Fibroblast of peridontal ligament (primary cell): ENCODE data around the gene MIGA2.

Experiments used
- DNase-seq: peaks from one replicate; pipeline ENCODE4 v3.0.0-alpha.2; 2010; ENCODE audit errors: extremely low read depth

The MIGA2 gene

DNA sequence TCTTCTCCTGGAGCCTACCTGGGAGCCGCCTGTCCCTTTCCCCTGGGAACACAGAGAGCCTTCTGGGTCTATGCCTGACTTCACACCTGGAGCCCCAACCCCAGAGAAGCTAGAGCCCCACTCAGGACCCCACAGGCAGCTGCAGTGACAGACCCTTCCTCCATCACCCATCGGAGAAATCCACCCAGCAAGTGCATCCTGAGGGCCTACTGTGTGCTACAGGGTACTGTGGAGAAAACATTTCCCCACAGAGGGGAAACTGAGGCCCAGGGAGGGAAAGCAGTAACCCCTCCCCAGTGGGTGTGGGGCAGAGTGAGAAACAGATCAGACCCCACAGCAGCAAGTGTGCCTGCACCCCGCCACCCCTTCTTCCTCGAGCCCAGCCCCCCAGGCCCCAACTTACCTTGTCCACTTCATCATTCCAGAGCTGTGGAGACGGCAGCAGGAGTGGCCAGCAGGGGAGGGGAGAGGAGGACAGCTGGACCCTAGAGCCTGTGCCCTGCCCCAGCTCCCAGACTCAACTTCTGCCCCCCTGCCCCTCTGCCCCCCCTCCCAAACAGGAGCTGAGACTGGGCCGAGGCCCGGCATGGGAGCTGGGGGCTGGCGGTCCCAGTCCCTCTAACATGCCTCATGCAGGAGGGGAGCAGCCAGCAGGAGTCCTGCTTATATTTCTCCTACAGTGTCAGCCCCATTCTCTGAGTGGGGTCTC, 26.0 kb upstream of the MIGA2 start:
- DNase-seq, result no peak

DNA sequence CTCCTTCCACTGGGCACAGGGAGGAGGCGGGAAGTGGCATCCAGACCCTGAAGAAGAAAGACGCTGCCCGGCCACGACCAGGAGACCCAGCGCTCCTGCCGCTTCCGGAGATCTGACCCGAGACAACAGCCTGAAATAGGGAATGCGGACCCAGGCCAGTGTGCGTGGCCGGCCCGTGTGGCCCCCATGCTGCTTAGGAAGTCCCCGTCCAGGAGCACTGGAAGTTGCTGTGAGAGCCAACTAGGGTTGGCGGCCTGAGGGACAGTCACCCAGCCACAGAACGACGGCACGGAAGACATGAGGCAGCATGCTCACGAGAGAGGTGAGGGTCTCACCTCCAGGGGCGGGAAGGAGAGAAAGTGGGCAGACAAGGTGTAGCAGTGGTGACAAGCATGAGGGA, 25.3 kb upstream of the MIGA2 start:
- DNase-seq, result no peak

GRCh38 chr9:129011761-129012181, 24.7 kb upstream of the MIGA2 start:
- DNase-seq, result no peak

GRCh38 chr9:129012343-129012742, 24.1 kb upstream of the MIGA2 start:
- DNase-seq, result no peak

GRCh38 chr9:129012893-129013448, 23.5 kb upstream of the MIGA2 start:
- no peak for DNase-seq

DNA sequence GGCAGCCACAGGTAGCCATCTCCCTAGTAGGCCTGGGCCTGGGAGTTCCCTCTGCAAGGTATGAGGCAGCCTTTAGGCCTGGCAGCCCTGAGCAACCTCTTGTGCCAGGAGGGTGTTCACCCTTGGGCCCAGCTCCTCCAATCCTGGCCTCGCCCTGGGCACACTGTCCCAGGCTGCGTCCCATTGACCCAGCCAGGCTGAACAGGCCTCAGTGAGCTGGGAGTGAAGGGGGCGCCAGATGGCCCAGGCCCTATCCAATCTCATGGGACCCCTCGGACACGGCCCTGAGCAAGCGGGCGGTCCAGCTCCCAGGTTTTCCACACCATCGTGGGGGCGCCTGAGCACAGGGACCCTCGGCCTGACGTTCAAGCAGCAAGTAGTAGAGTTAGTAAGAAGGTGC, 22.8 kb upstream of the MIGA2 start:
- DNase-seq, result no peak

DNA sequence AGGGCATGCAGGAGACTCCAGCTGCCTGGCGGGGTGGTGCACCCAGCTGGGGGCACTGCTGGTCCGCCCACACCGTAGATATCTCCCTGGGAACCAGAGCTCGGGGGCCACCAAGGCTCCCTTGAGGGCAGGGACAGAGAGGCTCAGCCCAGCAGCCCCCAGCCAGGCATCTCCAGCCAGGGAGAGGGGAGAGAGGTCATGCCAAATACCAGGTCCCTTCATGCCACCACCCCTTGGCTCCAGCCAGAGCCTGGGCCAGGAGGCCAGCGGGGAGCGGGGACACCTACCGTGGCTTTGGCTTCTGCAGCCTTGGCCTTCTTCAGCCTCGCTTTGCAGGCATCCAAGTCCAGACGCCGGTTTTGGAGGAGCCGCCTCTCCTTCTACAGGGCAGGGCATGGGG, 22.3 kb upstream of the MIGA2 start:
- no peak for DNase-seq

DNA sequence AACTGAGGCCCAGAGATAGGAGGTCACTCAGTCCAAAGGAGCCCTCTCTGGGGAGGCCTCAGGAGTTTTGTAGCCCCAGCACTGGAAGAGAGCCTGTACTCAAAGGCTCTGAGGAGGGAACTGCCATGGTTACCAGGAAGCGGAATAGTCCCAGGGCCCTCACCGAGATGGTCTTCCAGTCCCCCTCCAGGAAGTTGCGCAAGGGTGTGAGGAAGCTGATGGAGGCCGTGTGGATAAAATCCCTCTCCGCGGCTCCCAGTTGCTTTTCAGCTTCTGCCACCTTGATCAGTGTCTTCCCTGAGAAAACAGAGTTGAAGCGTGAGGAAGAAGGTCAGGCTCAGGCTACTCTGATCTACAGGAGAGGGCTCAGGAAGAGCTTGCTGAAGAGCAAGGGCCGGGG, 21.8 kb upstream of the MIGA2 start:
- DNase-seq, result no peak

- DNase-seq, result no peak
These were observed 15.3 kb upstream of the MIGA2 start for GRCh38 chr9:129021091-129021490.

- no peak for DNase-seq
These were observed 14.4 kb upstream of the MIGA2 start for GRCh38 chr9:129022037-129022436.

DNA sequence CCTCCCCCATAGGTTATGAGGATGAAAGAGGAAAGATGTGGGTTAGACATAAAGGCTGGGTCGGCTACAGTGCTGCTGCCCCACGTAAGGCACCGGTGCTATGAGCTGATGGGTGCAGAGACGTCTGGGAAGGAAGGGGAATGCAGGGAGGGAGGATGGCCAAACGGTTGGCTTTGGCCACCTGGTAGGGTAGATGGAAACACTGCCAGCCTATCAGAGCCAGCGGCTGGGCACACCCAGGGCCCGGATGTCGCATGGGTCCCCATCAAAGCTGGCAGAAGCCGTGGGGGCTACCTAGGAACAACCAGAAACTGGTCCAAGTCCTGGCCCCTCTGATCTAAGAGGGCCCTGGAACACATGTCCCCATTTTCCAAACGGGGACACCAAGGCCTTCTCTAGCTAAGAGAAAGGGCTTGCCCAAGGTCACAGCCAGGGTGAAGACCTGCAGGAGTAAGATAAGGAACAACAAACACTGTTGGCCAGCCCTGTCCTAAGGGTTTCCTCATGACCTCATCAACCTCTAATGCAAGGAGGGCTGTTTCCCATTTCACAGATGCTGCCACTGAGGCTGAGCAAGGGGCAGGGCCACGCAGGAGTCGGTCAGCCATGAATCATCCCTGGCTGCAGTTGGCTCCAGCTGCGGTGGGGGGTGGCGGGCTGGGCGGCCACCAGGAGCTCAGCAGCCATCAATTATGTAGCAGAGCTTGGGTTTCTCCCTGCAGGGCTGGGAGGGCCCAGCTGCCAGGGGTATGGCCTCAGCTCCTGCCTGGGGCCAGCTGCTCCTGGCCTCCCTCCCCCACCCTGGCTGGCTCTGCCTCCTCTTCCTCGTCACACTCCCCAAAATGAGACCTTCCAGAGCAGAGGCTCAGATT, 13.2 kb upstream of the MIGA2 start:
- peak; percentile 81 for DNase-seq

GRCh38 chr9:129023908-129024233, 12.6 kb upstream of the MIGA2 start:
- no peak for DNase-seq

- DNase-seq, result peak; percentile 20
These were observed 9.8 kb upstream of the MIGA2 start for GRCh38 chr9:129026442-129027223.

GRCh38 chr9:129027224-129027684, 9.2 kb upstream of the MIGA2 start:
- no peak for DNase-seq

GRCh38 chr9:129027685-129028191, 8.7 kb upstream of the MIGA2 start:
- no peak for DNase-seq

GRCh38 chr9:129028192-129028966, 8.0 kb upstream of the MIGA2 start, which contains the start of gene SH3GLB2:
Gene SH3GLB2, minus strand, starts transcription at chr9:129028331. Its CDS starts 177 bp downstream, at chr9:129028154.
- DNase-seq, result peak; percentile 93

- DNase-seq, result no peak
These were observed 6.2 kb upstream of the MIGA2 start for GRCh38 chr9:129030191-129030590.

- DNase-seq, result no peak
These were observed 4.9 kb upstream of the MIGA2 start for GRCh38 chr9:129031514-129031913.

GRCh38 chr9:129032541-129033159, 3.8 kb upstream of the MIGA2 start:
- DNase-seq, result no peak

DNA sequence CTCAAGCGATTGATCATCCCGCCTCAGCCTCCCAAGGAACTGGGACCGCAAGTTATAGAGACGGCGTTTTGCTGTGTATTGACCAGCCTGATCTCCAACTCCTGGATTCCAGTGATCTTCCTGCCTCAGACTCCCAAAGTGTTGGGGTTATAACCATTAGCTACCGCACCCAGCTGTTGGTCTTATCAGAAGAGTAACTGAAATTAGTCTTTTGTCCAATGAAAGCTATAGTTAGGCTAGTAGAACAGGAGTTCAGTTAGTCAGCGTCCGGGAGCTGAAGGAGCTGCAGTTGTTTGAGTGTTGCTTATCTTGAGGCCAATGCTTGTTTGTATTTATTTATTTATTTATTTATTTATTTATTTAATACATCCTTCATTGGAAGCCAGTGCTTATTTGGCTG, 3.2 kb upstream of the MIGA2 start:
- DNase-seq, result no peak
